ENCODE data around the gene ATP8B4.

- no peak for TF ChIP-seq CTCF (IDR thresholded peaks at IDR 0.05; ENCODE audit: borderline replicate concordance, extremely low read depth, low read length, poor library complexity, severe bottlenecking)
- no peak for TF ChIP-seq EZH2 (IDR thresholded peaks at IDR 0.05; ENCODE audit: borderline replicate concordance, low read depth, low read length, severe bottlenecking)
Measured at GRCh38 chr15:50151476-50151875, 32.4 kb upstream of the ATP8B4 start.

All from DND-41 (cell line).